Mucosa of descending colon (tissue), 3 donors: ENCODE results near the gene GOLGA2. TPM values are rescaled to one million over a fixed set of nuclear protein-coding genes. Genes with fewer than 3 reads are reported as not detected.
A peak's percentile ranks its signal among the peaks of the same experiment; 100 is the strongest.

Experiments
- ATAC-seq: fragments of 200-7000 bp; cut with Tn5 transposase; one replicate; pipeline ENCODE4 v1.9.1; 2020; ENCODE audit warnings: mild to moderate bottlenecking, moderate library complexity
- DNase-seq, 3 donors: peaks; one replicate each; pipeline ENCODE4 v3.0.0-alpha.2; 2020
- H3K36me3 ChIP-seq: fragments of 200-600 bp; one replicate; pipeline ENCODE4 v1.8.0; 2021; ENCODE audit warnings: low read depth, mild to moderate bottlenecking
- H3K4me1 ChIP-seq: fragments of 200-600 bp; one replicate; pipeline ENCODE4 v1.8.0; 2021; ENCODE audit warnings: low read depth, mild to moderate bottlenecking
- H3K4me3 ChIP-seq: fragments of 200-600 bp; one replicate; pipeline ENCODE4 v1.8.0; 2021; ENCODE audit warnings: mild to moderate bottlenecking
- H3K9me3 ChIP-seq: fragments of 200-600 bp; one replicate; pipeline ENCODE4 v1.8.0; 2021; ENCODE audit warnings: mild to moderate bottlenecking
- CTCF ChIP-seq: fragments of 200-600 bp; IDR thresholded peaks from one replicate; pipeline ENCODE4 v1.8.0; 2022; ENCODE audit warnings: antibody characterized with exemption, mild to moderate bottlenecking
- intact Hi-C, 2 donors: fragments of 100-400 bp; cut with DNase I in 1 of 2; cut with micrococcal nuclease in 1 of 2; formaldehyde crosslinking; loops; one replicate each; pipeline versions ENCODE4 v1.11.0 to v1.11.1; 2022; cut with DNase I, micrococcal nuclease
- total RNA-seq, 3 donors: library from RNA; stranded (reverse); fragmentation: NEBNext Ultra II Directional in 2 of 3; extraction: Animal tissue kit (Norgen Biotek cat#: 25700) in 2 of 3; gene quantifications; one replicate each; pipeline versions ENCODE4 v1.2.1 to v1.2.4, GENCODE V29; 2021 to 2023
- donor health status: DM: no; HTN: no; CAD: no; lungs with moderate emphysema.
- donor health status: DM: no; HTN: no; CAD: no.
- donor health status: DM: no; HTN: yes; CAD: no.

The GOLGA2 gene
- total RNA-seq, 3 donors from 2014 or later, result 90.3 to 118 (median 96.5) TPM

DNA sequence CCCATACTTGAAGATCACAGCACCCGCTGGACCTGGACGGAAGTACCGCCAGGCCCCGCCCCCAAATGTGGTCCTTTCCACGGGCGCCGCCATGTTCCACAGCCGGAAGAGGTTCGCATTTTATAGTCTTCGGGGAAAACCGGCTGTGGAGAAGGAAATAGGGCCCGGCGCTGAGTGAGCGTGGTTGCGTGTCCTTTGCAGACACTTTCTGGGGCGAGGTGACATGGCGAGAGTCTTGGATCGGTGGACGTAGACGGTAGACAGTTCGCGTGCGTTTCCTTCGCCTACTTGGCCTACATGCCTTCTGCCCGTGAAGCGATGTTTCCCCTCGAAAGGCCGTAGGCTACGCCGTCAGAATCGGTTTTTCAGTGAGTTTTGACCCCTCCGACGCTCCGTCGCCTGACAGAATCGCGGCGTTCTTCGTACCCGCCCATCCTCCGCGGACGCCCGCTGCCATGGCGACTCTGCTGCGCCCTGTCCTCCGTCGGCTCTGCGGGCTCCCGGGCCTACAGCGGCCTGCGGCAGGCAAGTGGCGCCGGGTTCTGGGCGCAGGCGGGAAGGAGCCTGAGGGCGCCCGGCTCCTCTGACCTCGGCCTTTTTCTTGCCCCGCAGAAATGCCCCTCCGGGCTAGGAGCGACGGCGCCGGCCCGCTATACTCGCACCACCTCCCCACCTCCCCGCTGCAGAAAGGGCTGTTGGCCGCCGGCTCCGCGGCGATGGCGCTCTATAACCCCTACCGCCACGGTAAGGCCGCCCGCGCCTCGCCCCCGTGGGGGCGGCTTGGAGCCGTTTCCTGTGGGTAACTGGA, 46.8 kb upstream of the GOLGA2 start, which contains the start of the genes COQ4 and TRUB2:
Gene COQ4 (plus strand): TSS at position 436 of the 808 bp plus-strand sequence. CDS start 20 bp downstream, at position 456.
Gene TRUB2 (minus strand): TSS at position 44 of the 808 bp plus-strand sequence. CDS start 39 bp downstream, at position 5.
- H3K36me3 ChIP-seq, result no peaks in the 10 kb centered on the region
- intact Hi-C loops, result no loop called here
- ATAC-seq, result peak; percentile 98

GRCh38 chr9:128321879-128322403, 46.1 kb upstream of the GOLGA2 start:
- Histone ChIP-seq H3K36me3 (peaks cover 6% of the 10 kb centered on the region), H3K4me1 (peaks cover 15% of the 10 kb centered on the region), H3K9me3 (no peaks in the 10 kb centered on the region), H3K4me3 (peak overlapping the region; percentile 87)
- intact Hi-C loops, result no loop called here
- ATAC-seq (peak; percentile 5), DNase-seq (no peak)
- no peak for TF ChIP-seq CTCF

More for the DNA sequence above, 46.8 kb upstream of the GOLGA2 start, which contains the start of the genes COQ4 and TRUB2:
- Histone ChIP-seq H3K9me3 (no peaks in the 10 kb centered on the region), H3K4me3 (peak within 1 kb of the TSS; percentile 87), H3K4me1 (peaks cover 15% of the 10 kb centered on the region)
- no peak for TF ChIP-seq CTCF
- DNase-seq, result peak; percentile 94 to 96 (median 94)

GRCh38 chr9:128321343-128321742, 45.5 kb upstream of the GOLGA2 start:
- H3K9me3 ChIP-seq, result no peaks in the 10 kb centered on the region
- peaks cover 15% of the 10 kb centered on the region for H3K4me1 ChIP-seq
- no peak overlapping the region for H3K4me3 ChIP-seq
- H3K36me3 ChIP-seq, result peaks cover 8% of the 10 kb centered on the region
- TF ChIP-seq CTCF, result no peak
- intact Hi-C loops, result no loop called here
- ATAC-seq (no peak), DNase-seq (no peak)

DNA sequence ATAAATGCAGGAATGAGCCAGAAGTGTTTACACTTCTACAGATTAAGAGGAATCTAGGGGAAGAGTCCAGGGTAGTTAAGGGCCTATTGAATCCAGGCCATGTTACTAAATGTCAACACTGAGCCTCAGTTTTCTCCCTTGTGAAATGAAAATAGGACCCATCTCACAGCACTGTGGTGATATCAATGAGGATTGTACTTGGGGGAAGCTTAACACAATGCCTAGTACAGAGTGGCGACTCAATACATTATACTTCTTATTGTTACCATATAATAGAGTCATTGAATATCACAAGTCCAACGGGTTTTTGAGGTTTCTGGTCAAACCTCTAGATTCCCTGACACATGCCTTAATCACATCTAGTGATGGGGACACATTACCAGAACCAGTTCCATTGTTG, 41.8 kb upstream of the GOLGA2 start:
- H3K36me3 ChIP-seq, result peaks cover 13% of the 10 kb centered on the region
- H3K9me3 ChIP-seq, result no peaks in the 10 kb centered on the region
- DNase-seq, result no peak
- no peak for TF ChIP-seq CTCF
- intact Hi-C loops, result no loop called here
- peaks cover 4% of the 10 kb centered on the region for H3K4me1 ChIP-seq
- ATAC-seq, result no peak
- H3K4me3 ChIP-seq, result no peak overlapping the region

DNA sequence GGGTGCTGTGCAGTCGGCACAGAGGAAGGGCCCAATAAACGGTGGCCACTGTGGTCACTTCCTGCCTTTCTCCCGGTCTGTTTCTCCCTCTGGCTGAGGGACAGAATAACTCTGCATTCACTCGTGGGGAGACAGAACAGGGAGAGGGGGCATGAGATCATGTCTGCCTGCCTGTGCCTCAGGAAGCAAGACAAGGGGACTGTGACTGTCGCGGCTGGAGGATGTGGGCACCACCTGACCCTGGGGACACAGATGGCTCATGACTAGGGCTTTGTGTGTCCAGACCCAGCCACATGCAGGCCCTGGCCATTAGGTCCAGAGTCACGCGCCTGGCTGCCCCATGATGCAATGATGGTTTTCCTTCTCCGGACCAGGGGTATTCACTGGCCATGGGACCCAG, 40.6 kb upstream of the GOLGA2 start:
- Histone ChIP-seq H3K36me3 (peaks cover 13% of the 10 kb centered on the region), H3K4me3 (no peak overlapping the region), H3K9me3 (no peaks in the 10 kb centered on the region), H3K4me1 (peaks cover under 1% of the 10 kb centered on the region)
- ATAC-seq (no peak), DNase-seq (no peak)
- intact Hi-C loops, result no loop called here
- TF ChIP-seq CTCF, result no peak
